ENCODE measurements around the gene SEZ6.

SEZ6 gene

GRCh38 chr17:29037739-29038084 lies 31.9 kb upstream of the SEZ6 start:
- DNase-seq (ENCODE audit: low read depth): no peak

GRCh38 chr17:29036584-29036983 lies 30.8 kb upstream of the SEZ6 start:
- DNase-seq (ENCODE audit: low read depth): no peak

- no peak for DNase-seq (ENCODE audit: low read depth)
Observed at GRCh38 chr17:29034510-29034909, 28.7 kb upstream of the SEZ6 start.

DNA sequence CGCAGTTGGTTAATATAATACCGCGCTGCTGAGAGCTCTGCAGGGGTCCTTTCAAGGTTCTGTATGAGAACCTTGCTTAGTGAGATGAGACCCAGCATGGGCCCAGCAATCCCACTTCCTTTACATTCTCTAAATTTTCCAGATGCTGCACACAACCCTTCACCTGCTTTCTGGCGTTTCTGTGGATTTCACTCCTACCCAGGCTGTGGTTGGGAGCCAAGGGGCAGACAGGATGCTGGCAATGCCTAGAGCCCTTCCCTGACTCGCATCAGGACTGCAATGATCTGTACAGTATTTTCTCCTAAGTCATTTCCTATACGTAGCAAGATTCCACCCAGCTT lies 27.0 kb upstream of the SEZ6 start:
- DNase-seq (ENCODE audit: low read depth): no peak

GRCh38 chr17:29032013-29032856 lies 26.4 kb upstream of the SEZ6 start:
- DNase-seq (ENCODE audit: low read depth): no peak

GRCh38 chr17:29031488-29031887 lies 25.7 kb upstream of the SEZ6 start:
- DNase-seq (ENCODE audit: low read depth): no peak

GRCh38 chr17:29024316-29024952 lies 18.6 kb upstream of the SEZ6 start:
- DNase-seq (ENCODE audit: low read depth): no peak

DNA sequence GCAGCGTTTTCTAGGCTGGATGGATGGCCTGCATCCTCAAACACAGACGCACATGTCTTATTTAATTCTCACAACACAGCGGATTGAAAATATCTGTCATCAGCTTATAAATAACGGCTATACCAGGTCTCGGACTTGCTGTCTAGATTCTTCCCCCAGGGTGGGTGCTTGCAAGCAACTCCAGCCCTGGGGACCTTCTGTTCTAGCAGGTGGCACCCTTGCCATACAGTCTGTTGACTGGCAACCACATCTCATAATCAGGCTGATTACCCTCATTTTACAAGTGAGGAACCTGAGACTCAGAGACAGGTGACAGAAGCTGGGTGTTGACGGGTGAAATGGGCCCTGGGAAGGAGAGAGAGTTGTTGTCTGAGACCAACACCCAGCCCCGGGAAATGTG lies 16.2 kb upstream of the SEZ6 start:
- no peak for DNase-seq (ENCODE audit: low read depth)

- DNase-seq (ENCODE audit: low read depth): no peak
Observed at GRCh38 chr17:29021226-29021625, 15.4 kb upstream of the SEZ6 start.

- DNase-seq (ENCODE audit: low read depth): no peak
Observed at GRCh38 chr17:29020576-29020975, 14.7 kb upstream of the SEZ6 start.

GRCh38 chr17:29019475-29020181 lies 13.8 kb upstream of the SEZ6 start:
- DNase-seq (ENCODE audit: low read depth): no peak

GRCh38 chr17:29018788-29019474 lies 13.1 kb upstream of the SEZ6 start:
- no peak for DNase-seq (ENCODE audit: low read depth)

DNA sequence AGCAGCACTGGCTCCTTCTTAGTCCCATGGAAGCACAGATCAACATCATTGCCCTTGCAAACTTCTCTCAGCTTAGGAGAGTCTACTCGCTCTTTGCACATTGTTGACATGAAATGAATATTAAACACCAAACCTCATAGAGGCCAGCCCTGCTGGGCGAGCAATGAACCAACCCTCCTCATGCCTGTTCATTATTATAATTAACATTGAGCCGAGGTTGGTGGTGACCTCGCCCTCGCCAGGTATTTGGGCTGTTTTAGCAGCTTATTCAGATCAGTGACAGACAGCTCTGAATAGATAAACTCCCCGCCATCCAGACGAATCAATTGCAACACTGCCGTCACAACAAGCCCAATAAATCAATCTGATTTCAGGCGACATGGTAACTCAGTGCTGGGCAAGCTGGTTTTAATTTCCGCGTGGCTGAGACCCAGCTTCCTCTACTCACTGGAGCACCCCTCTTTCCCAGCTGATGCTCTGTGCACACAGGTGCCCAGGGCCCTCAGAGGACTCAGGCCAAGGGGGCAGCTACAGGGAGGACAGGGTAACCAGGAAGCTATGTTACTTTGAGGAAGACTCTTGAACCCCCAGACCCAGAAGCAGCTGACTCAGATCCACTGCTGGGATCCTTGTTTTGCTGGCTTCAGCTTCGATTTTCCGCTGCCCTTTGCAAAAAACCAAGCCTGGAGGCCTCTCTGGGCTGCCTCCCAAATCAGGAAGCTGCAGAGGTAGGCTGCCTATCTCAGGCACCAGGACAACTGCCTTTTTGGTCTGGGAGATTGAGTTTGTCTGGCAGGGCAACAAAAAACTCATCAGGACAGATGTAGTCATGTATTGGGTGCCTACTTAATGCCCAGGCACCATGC lies 10.7 kb upstream of the SEZ6 start:
- DNase-seq (ENCODE audit: low read depth): no peak

- no peak for DNase-seq (ENCODE audit: low read depth)
Observed at GRCh38 chr17:29014716-29015115, 8.9 kb upstream of the SEZ6 start.

DNA sequence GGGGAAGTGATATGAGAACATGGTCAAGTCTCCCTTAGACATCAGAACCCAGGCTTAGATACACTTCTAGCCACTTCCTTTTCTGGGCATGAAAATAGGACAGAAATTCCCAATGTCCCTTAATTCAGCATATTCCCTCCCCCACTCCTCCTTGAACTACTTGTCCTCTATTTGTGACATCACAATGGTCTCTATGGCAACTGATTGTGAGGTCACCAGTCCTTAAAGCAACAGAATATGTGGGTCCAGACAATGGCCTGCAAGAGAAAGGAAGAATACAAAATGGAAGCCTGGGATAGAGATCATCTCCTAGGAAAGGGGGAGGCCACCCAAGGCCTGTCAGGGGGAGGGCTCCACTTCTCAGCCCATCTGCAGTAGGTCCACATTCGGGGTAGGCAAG lies 6.7 kb upstream of the SEZ6 start:
- DNase-seq (ENCODE audit: low read depth): no peak

DNA sequence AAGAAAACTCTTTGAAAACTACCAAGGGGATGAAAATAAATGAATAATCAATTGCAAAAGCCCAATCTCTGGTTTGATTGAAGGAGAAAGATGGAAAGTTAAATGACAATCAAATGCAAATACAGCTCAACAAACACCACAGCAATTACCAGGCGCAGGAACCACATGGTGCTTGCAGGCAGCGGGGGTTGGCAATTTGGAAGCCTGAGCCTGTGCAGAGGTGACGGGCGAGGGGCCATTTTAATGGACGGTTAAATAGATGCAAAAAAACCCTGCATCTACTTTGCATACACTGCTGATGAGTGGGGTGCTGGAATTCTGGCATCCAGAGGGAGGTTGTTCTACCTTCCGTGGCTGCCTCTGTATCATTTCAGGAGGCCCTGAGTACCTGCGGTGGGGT lies 4.8 kb upstream of the SEZ6 start:
- no peak for DNase-seq (ENCODE audit: low read depth)

- no peak for DNase-seq (ENCODE audit: low read depth)
Observed at GRCh38 chr17:29010129-29010528, 4.3 kb upstream of the SEZ6 start.

DNA sequence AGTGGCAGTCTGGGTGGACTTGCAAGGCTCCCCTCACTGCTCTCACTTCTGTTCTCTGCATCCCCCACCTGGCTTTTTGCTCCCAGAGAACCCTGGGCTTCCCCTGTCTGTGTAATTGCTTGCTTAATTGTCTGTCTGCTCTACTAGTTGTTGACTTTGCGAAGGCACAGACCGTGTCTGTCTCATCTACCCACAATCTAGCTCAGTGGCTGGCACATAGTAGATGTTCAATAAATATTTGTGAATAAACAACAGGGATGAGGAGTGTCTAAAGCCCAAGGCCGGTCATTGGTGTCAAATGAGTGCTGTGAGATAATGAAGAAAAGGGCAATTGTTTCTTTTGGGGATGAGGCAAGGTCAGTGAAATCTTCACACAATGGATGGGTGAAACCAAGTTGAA lies 2.8 kb upstream of the SEZ6 start:
- DNase-seq (ENCODE audit: low read depth): no peak

DNA sequence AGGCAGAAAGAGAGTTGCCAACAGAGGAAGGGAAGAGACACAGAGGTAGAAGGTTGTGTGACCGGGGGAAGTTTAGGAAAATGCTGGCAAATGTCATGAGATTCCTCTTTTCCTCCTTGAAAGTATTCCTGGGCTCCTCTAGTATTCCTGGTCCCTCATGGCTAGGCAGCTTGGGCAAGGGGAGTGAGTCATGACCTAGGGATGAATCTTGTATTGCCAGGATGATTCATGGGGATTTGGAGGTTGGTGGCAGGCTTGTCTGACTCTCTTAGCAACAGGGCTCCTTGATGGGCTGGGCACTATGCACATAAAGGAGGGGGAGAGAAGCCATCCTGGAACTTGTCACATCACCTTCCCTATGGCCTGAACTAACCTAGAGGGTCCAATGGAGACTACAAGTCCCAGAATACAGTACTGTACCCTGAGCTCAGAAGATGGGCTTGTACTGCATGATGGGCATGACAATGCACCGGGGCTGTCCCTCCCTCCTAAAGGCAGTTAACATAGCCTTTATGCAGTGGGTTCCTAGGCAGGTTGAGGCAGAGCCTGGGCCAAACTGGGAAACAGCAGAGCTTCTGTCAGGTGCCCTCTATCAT lies 2.1 kb upstream of the SEZ6 start:
- peak; percentile 64 for DNase-seq (ENCODE audit: low read depth)

- no peak for DNase-seq (ENCODE audit: low read depth)
Observed at GRCh38 chr17:29007456-29007855, 1.6 kb upstream of the SEZ6 start.

DNA sequence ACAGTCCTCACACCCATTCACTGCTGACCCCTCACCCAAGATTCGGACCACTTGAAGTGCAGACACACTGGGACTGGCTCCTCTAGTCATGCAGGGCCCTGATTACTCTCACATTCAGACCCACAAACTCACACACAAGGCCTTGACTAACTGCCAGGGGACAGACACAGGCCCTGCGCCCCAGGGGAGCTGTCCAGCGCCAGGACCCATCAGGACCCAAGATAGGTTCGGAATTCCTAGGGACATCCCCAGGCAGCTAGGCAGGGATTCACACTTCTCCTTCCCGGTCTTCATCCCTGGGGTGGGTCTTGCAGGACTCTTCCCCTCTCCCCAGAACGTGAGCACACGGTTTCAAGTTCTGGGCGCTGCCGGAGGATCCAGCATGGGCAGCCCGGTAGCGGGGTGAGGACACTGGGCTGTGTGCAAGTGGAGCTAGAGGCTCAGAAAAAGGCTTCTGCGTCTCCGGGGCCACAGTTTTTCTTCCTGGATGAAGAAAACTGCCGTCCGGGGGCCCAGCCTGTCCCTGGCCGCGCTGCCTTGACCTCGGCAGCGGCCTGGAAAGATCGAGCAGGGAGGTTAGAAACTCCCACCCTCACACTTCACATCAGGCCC lies 1.6 kb downstream of the SEZ6 start:
- no peak for DNase-seq (ENCODE audit: low read depth)

Data from HS-5 (cell line).